ENCODE results near the gene DDIT4.
"Not testable (repeated sequence)": the region's sequence is repeated elsewhere in the genome, so short reads cannot be mapped to it uniquely, and the experiment has no call there.

The DDIT4 gene

DNA sequence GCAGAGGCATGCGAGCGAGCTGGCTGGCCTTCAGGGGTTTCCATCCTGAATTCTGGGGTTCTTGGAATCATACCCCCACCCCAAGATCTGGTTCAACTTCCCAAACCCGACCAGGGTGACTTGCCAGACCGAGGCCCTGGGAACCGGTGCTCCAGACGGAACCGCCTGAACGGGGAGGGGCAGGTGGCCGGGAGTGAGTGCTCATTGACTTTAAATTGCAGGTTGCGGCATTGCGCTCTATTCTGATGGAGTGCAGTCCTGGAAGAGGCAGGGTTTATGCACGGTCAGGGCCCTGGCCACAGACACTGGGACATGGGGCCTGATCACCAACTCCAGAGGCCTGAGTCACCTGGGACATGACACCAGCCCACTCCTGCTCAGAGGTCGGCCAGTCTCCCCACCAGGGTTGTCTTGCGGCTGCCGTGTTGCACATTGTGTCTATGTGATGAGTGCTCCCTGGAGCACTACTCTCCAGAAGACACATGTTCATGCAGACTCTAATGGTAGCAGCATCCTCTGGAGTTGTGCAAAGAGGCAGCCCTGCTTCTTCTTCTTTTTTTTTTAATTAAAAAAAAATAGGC lies 5.8 kb upstream of the DDIT4 start:
- no peak for DNase-seq (ENCODE audit: low spot score)

DNA sequence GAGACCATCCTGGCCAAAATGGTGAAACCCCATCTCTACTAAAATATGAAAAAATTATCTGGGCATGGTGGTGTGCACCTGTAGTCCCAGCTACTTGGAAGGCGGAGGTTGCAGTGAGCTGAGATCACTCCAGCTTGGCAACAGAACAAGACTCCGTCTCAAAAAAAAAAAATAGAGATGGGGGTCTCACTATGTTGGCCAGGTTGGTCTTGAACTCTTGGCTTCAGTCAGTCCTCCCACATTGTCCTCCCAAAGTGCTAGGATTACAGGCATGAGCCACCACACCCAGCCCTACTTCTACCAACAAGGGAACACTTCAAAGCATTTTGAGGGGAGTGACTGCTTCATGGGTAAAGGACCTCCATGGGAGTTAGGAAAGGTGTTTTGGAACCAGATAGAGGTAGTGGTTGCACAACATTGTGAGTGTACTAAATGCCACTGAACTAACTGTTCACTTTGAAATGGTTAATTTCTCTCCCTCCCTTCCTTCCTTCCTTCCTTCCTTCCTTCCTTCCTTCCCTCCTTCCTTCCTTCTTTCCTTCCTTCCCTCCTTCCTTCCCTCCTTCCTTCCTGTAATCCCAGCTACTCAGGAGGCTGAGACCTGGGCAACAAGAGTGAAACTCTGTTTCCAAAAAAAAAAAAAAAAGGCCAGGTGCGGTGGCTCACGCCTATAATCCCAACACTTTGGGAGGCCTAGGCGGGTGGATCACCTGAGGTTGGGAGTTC lies 5.1 kb upstream of the DDIT4 start:
- DNase-seq (ENCODE audit: low spot score), result not testable (repeated sequence)

DNA sequence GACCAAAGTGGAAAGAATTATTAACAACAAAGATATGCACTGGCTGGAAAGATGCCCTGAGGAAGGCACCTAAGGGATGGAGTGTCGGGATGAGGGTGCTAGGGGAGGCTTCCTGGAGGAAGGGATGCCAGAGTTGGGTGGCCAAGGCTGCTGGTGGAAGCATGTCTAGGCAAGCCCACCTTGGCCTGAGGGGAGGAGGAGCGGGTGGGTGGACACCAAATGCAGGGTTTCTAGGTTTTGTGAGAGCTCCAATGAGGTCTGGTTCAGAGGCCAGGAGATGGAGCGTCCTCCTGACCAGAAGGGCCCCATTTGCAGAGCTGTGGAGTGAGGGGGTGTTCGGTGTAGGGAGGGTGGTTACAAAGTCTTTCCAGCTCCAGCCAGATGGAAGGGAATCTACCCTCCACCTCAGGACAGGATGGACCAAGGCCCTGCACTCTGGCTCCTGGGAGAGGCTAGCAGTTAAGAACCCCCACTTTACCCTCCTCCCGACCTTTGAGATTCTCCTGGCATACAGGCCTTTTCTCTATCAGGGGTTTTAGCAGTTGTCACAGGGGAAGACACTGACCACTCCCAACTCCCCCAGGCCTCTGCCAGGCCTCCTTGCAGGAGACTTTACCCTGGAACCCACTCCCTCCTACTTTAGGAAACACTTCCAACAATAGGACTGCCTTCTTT lies 3.0 kb upstream of the DDIT4 start:
- DNase-seq (ENCODE audit: low spot score), result no peak

DNA sequence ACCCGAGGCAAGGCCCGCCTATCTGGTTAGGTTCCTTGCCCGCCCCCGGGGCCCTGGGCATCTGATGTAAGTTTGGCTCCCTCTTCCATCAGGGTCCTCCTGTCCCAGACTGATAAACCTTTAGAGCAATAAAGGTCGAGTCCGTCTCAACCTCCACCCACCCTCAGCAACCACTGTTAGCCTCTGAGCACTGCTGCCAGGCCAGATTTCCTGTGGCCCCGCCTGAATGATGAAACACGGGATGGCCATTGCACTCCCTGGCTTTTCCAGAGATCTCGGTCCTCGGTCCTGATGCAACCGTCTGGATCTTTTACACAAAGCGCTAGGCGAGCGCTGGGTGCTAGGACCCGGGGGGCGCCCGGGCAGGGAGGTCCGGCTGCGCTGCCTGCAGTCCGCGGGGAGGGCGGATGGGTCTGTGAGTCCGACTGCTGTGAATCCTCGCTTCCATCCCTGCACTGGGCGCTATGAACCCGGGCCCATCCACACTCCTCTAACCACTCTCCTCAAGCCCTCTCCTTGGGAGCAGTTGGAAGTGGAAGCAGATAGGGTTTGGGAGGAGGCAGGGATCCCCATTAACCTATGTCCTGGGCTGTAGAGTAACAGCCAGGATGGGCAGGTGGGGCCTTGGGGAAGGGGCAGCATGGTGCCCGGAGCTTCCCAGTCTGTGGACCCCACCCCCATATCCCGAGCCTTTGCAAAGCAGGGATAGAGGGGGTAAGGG lies 875 bp upstream of the DDIT4 start:
- peak; percentile 88 for DNase-seq (ENCODE audit: low spot score)

DNA sequence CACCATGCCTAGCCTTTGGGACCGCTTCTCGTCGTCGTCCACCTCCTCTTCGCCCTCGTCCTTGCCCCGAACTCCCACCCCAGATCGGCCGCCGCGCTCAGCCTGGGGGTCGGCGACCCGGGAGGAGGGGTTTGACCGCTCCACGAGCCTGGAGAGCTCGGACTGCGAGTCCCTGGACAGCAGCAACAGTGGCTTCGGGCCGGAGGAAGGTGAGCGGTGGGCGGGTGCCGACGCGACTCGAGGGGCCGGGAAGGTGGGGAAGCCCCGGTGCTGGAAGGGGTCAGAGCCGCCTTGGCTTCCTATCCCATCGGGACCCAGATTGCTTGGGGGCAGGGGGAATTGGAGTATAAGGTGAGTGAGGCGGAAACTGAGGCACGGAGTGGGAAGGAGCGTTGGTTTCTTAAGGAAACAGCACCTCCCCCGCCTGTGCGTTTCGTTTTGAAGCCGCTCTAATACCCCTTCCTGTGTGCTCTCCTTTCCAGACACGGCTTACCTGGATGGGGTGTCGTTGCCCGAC lies 547 bp downstream of the DDIT4 start:
- no peak for DNase-seq (ENCODE audit: low spot score)

DNA sequence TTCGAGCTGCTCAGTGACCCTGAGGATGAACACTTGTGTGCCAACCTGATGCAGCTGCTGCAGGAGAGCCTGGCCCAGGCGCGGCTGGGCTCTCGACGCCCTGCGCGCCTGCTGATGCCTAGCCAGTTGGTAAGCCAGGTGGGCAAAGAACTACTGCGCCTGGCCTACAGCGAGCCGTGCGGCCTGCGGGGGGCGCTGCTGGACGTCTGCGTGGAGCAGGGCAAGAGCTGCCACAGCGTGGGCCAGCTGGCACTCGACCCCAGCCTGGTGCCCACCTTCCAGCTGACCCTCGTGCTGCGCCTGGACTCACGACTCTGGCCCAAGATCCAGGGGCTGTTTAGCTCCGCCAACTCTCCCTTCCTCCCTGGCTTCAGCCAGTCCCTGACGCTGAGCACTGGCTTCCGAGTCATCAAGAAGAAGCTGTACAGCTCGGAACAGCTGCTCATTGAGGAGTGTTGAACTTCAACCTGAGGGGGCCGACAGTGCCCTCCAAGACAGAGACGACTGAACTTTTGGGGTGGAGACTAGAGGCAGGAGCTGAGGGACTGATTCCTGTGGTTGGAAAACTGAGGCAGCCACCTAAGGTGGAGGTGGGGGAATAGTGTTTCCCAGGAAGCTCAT lies 1.1 kb downstream of the DDIT4 start:
- DNase-seq (ENCODE audit: low spot score), result peak; percentile 33

DNA sequence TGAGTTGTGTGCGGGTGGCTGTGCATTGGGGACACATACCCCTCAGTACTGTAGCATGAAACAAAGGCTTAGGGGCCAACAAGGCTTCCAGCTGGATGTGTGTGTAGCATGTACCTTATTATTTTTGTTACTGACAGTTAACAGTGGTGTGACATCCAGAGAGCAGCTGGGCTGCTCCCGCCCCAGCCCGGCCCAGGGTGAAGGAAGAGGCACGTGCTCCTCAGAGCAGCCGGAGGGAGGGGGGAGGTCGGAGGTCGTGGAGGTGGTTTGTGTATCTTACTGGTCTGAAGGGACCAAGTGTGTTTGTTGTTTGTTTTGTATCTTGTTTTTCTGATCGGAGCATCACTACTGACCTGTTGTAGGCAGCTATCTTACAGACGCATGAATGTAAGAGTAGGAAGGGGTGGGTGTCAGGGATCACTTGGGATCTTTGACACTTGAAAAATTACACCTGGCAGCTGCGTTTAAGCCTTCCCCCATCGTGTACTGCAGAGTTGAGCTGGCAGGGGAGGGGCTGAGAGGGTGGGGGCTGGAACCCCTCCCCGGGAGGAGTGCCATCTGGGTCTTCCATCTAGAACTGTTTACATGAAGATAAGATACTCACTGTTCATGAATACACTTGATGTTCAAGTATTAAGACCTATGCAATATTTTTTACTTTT lies 1.8 kb downstream of the DDIT4 start:
- no peak for DNase-seq (ENCODE audit: low spot score)

DNA sequence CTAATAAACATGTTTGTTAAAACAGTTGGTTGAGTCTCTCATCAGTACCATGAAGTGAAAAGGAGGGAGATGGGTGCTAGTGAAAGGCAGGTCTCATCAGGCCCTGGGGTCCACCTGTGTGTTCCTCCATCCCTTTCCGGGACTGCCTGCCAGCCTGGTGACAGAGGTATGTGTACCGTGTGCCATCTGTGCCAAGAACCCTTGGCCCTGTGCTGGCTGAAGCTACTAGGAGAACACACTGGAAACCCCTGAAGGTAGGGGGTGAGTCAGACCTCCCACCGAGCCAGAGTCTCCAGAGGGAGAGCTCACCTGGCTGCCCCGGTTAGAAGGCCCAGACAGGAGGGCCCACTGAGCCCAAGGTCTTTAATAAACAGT lies 2.3 kb downstream of the DDIT4 start:
- no peak for DNase-seq (ENCODE audit: low spot score)

DNA sequence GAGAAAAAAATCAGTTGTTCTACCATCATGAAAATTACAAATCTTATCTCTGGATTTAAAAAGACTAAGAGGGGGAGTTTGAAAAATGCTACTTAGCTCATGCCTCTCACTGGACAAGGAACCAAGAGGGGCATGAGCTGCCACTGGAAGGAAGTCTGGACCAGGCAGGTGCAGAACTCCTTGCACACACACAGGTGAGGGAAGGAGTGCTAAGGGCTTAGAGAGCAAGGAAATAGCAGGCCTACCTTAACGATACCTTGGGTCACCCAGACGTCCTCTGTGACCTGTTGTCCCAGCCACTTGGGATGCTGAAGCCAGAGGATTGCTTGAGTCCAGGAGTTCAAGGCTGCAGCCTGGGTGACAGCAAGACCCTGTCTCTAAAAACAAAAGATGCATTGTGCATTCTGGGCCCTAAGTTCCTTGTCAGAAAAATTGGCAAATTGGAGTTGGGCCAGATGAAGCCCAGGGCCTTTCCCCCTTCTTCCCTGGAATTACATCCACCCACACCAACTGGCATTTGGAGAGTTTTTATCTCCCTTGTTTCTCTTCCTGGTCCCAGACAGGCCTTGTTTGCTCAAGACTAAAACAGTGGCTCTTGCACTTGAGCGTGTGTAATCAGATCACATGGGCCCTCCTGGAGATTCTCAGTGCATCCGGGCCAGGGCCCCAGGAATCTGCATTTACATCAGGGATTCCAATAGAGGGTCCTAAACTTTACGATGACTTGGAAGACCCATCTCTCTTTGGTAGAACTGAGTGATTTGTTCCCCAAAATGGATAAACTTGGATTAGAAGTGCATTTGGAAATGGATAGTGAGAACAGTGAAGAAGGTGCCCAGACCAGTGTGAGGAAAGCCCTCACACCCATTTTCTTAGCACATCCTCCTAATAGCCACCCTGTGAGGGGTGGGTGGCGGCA lies 3.0 kb downstream of the DDIT4 start:
- DNase-seq (ENCODE audit: low spot score), result peak; percentile 80

DNA sequence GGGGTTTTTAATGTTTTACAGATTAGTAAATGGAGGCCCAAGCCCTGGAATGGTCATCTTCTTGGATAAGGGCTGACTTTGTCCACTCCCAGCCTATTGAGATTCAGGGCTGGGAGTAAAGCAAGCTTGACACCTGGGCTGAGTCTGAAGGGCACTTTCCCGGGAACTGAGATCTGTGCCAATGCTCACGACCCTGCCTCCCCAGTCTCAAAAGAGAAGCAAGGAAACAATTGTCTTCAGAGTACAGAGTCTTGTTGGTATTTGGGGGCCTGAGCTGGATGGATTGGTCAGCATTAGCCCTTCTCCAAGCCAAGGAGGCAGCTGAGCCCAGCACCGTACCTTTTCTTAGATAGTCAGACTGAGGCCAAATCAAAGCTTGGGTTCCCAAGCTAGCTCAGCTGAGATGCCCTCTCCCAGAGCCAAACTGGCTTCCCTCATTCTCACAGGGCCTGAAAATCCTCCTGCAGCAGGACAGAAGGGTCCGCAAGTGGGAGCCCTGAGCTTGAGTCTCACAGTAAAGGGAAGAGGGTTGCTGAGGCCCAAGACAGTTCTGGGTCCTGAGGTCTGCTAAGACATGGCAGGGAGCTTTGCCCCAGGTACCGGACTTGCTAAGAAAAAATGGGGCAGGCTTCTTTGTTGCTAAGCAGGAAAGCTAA lies 3.7 kb downstream of the DDIT4 start:
- no peak for DNase-seq (ENCODE audit: low spot score)

DNA sequence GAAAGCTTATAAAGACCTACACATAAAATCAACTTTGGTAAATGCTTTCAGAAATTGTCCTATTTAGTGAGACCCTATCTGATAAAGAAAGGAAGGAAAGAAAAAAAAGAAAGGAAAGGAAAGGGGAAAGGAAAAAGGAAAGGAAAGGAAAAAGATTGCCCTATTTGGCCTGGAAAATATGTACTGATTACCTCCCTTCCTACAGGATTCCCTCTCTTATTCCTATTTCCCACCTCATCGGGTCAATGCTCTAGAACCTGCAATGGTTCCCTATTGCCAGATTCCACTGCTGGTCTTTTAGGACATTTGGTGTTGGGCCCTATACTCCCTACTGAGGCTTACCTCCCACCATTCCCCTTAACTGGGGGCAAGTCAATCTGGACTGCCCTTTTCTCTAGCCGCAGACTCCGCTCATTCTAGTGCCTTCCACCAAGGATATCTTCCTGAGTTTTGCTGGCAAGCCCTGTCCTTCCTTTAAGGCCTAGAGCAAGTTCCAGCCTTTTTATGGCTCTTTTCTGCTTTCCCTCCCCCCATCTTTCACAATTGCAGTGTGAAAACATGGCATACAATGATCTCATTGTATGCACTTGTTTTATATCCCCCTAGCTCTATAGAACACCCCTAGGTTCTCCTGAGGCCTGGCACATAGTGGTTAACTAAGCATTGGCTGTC lies 4.4 kb downstream of the DDIT4 start:
- no peak for DNase-seq (ENCODE audit: low spot score)

DNA sequence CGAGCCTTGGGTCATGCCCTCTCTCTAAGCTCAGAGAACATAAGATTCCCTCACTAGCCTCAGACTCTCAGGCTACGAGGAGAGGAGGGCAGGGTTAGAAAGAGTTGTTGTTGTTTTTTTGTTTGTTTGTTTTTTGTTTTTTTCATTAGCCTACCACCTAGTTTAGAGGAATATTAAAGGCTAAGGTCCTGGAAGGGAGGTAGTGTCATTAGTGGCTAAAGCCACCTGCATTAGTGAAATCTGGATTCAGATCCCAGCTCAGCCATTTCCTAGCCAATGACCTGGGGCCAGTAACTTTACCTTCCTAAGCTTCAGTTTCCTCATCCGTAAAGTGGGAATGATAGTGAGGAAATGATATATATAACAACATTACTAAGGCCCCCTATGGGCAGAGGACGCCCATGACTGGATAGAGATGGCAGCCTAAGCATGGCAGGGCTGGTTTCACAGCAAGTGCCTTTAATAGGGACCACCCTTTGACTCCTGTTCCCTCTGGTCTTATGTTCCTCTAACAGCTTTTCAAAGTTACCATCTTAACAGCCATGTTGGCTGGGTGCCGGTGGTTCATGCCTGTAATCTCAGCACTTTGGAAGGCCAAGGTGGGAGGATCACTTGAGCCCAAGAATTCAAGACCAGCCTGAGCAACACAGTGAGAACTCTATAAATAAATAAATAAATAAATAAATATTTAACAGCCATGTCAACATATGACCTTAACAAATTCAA lies 5.1 kb downstream of the DDIT4 start:
- DNase-seq (ENCODE audit: low spot score), result no peak

DNA sequence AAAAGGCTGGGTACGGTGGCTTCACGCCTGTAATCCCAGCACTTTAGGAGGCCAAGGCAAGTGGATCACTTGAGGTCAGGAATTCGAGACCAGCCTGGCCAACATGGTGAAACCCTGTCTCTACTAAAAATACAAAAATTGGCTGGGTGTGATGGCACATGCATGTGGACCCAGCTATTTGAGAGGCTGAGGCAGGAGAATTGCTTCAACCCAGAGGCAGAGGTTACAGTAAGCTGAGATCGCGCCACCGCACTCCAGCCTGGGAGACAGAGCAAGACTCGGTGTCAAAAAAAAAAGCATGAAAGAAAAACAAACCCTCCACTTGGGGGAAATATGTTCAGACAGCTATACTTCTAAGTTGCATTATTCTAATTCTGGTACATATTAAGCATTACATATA lies 5.9 kb downstream of the DDIT4 start:
- not testable (repeated sequence) for DNase-seq (ENCODE audit: low spot score)

DNA sequence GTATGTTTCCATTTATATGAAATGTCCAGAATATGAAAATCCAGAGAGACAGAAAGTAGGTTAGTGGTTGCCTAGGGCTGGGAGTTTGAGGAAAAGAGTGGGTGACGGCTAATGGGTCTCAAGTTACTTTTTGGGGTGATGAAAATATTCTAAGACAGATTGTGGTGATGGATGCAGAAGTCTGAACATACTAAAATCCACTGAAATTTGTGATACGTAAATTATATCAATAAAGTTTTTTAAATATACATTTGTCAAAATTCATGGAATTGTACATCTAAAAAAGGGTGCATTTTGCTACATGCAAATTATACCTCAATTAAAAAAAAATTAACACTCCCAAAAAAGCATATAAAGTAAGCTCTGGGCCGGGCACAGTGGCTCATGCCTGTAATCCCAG lies 9.4 kb downstream of the DDIT4 start:
- DNase-seq (ENCODE audit: low spot score), result no peak

DNA sequence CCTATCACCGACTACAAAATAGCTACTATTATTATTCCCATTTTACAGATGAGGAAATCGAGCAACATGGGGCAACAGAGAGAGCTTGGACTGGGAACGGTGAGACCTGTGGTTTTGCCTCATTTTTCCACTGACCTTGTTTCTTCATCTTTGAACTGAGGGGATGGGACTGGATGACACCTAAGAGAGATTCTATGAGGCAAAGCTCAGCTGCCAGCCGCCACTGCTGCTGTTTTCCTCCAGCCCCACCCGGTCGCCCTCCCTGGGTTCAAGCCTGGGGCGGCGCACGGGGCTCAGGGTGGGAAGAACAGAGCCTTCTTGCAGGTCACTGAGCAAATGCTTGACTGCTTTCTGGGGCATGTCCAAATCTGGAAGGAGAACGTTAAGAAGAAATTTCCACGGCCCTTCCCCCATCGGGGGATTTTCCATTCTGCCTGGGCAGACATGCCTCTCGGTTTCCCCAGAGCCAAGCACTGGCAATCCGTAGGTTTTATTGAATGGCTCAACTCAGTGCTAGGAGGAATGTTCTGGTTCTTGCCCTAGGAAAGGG lies 12.3 kb downstream of the DDIT4 start:
- no peak for DNase-seq (ENCODE audit: low spot score)

DNA sequence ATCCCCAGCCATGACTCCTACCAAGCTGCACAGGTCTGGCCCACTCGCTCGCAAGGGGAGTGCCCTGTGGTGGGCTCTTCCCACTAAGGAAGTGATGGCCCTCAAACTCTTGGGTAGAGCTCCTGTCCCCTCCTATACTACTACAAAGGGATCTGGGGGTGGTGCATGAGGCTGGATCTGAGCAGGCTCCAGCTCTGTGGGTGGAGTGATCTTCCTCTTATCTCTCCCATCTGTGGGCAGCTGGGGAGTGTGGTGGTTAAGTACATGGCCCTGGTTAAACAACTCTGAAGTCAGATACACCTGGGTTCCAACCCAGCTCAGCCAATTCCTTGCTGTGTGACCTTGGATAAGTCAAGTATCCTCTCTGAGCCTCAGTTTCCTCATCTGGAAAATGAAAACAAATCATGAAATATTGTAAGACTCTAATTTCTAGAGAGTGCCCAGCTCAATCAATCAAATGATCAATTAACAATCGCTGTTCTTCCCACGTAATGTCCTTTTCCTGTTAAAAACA lies 17.4 kb downstream of the DDIT4 start:
- no peak for DNase-seq (ENCODE audit: low spot score)

DNA sequence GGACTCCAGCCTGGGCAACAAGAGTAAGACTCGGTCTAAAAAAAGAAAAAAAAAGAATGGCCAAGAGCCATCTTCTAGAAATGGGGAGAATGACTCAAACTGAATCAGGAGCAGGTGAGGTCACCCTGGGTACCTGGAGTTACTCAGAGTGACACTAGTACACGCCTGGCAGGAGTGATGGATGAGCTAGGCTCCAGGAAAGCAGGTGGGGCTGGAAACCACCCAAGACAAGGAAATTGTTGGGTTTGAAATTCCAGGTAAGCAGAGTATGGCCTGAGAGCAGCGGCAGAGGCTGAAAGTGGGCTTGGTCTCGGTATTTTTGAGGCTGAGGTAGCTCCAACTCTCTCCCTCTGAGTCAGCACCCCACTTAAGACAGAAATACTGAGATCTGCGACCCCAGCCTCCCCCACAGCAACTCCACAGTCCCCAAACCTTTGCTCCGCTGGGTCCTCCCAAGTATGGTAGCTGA lies 18.5 kb downstream of the DDIT4 start:
- peak; percentile 89 for DNase-seq (ENCODE audit: low spot score)

DNA sequence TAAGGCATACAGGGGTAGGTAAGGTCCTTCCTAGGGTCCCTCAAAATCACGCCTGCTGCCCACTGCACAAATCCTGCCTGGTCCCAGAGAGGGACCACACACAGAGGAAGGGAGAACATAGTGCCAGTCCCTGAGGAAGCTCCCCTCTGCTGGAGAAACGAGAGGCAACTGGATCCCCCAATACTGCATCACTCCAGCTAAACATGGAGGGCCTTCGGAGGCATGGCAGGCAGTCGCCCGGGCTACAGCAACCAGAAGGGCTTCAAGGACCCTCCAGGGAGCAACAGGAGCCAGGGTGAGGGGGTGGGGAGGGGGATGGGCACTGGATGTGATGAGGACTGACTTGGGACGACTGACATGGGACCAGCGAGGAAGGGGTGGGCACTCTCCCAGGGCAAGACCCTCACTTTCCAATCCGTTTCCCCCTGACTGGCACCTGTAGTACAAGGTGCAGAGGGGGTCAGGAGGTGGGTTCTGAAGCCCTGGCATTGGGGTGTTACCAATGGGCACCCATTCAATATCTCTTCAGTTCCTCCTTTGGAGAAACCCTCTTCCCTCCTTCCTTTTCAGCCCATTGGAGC lies 21.7 kb downstream of the DDIT4 start:
- no peak for DNase-seq (ENCODE audit: low spot score)
